Activated T-helper 1 cell treated with Interleukin-2 at 50 U/mL for 16 hours (primary cell): ENCODE data around the gene TBX5.
"Not testable (repeated sequence)": the region's sequence is repeated elsewhere in the genome, so short reads cannot be mapped to it uniquely, and the experiment has no call there.

Experiments used
- DNase-seq: peaks from one replicate; pipeline ENCODE4 v3.0.0-alpha.2; 2020; ENCODE audit warnings: low read depth

Gene TBX5

DNA sequence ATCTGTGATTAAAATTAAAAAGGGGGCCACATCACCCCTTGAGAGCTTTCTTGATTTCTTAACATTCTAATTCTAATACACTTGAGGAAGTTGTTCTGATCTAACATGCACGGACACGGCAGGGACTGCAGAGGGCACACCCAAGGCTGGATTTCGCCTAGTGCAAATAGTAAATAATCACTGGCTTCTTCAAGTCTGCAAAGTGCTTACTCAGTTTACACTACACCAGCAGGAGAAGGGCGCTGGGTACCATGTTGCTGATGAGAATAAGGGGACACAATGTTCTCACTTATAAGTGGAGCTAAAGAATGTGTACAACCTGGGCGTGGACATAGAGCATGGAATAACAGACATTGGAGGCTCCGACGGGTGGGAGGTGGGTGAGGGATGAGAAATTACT is 34.2 kb downstream of the TBX5 start:
- DNase-seq = no peak

DNA sequence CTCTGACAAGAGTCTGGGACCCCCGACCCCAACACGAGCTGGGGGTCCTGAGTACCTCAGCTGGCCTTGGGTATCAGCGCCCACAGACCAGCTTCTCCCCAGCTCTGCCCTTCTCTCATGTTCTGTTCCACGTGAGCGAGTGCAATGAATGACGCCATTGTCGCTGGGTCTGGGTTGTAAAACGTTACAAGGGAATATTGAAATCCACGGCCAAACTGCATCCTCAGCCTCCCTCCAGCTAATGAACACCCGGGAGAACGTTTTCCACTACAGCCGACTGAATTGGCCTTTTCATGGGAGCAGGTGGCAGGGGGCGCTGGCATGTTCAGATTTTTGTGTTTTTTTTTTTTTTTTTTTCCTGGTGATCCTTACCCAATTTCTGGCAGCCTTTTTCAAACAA is 34.7 kb downstream of the TBX5 start:
- DNase-seq = no peak

DNA sequence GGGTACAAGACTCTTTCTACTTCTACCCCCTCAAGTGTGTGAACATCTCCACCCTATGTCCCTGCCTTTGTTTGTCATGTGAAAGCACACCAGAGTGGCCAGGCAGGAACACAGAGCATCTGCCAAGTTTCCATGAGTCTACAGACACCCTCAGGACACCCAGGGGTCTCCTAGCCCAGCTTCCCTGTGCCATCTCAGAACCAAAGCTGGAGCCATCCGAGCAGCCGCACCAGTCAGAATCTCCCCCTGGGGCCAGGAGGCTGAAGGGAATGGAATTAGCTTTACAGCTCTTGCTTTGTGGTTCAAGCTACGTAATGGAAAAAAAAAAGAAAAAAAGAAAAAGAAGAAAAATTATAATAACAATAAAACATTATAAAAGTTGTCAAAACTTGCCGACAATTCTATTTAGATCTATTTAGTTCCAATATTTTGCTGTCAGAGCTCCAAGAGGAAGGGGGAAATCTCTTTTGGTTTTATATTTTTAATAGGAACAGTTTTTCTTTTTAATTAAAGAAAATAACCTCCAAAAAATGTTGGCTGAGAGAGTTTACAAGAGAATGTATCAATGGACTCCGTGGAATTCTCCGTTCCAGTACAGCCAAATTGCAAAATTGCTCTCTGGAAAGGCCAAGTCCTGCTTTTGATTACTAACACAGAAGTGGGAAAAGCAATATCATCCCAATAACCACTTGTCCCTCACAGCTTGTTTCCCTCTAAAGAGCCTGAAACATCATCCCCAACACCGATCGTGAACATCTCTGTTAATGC is 37.1 kb downstream of the TBX5 start:
- no peak for DNase-seq

DNA sequence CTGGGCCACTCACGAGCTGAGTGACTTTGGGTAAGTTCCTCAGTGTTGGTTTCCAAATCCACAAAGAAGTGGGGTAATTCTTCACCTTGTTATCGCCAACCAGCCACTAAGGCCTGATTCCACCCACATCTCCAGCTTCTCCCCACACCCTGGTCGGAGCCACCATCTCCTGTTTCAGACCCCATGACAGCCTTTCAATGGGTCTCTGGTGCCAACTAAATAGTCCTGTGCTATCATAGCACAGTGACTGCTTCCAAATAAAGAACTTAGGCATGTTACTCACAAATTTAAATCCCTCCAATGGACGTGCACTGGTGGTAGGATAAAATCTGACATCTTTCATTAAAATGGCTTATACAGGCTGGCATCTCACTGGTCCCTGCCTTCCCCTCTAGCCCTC is 44.0 kb downstream of the TBX5 start:
- no peak for DNase-seq

DNA sequence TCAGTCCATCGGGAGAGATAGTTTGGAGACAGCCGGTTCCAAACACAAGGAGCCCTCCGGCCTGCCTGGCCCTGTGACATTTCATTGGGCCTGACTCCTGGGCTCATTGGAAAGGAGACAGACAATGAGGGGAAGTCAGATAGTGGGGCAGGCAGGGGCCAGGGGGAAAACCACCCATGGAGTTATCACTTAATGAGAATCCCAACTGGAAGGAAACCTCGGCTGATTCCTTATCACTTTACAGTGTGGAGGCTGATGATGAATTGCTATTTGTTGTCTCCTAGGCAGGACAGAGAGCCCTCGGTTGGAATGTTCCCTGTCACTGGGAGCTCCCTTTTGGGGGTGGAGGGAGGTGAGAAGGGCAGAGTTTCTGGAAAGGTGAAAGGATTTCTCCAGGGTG is 44.4 kb downstream of the TBX5 start:
- DNase-seq = no peak

DNA sequence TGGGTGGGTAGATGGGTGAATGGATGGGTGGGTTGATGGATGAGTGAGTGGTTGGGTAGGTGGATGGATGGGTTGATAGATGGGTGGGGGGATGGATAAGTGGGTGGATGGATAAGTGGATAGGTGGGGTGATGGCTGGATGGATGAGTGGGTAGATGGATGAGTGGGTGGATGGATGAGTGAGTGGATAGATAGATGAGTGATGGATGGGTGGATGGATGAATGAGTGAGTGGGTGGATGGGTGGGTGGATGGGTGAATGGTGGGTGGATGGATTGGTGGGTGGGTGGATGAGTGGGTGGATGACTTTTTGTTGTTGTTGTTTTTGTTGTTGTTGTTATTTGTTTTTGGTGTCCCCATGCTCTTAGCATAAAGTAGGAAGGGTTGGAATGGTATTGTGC is 45.5 kb downstream of the TBX5 start:
- no peak for DNase-seq

DNA sequence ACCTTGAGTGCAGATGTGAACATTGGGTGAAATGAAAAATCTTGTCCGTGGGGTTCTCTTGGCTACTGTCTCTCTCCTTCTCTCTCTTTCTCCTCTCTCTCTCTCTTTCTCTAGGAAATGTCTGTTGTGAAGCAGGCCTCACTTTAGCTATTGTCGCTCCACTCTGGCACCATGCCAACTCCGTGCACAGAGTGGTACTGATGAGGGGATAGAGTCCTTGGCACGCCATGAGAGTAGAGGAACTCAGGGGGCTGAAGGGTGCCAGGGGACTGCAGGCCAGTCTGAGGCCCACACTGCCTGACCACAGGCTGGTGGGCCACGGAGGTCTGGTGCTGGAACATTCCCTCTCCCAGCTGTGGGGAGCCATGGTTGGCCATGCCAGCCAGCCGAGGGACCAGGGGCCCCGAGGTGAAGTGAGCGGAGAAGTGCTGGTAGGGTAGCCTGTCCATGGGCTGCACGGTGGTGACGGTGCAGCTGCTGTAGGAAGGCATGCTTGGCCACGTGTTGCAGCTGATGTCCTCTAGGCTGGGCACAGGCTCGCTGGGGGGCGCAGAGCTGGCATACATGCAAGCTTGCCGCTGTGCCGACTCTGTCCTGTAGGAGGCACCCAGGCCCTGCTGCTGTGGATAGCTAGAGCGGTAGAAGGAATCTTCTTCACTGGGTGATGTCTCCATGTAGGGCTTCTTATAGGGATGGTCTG is 50.4 kb downstream of the TBX5 start:
- DNase-seq = no peak

DNA sequence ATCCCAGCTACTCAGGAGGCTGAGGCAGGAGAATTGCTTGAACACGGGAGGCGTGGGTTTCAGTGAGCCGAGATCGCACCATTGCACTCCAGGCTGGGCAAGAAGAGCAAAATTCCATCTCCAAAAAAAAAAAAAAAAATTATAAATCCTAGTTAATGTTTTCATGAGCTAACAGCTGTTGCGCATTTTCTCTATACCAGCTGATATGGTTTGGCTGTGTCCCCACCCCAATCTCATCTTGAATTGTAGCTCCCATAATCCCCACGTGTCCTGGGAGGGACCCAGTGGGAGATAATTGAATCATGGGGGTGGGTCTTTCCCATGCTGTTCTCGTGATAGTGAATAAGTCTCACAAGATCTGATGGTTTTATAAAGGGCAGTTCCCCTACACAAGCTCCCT is 56.7 kb downstream of the TBX5 start:
- not testable (repeated sequence) for DNase-seq

DNA sequence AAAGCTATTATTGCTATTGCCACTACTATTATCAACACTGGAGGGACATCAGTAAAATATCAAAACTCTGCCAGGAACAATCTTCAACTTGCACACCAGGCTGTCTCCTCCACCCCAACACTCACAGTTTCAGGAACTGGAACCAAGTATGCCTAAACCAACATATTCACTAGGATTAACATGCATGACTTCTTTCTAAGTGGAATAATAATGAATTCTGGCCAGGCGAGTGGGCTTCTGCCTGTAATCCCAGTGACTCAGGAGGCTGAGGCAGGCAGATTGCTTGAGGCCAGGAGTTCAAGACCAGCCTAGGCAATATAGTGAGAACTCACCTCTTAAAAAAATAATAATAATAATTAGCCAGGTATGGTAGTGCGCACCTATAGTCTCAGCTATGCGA is 58.1 kb downstream of the TBX5 start:
- DNase-seq = no peak

DNA sequence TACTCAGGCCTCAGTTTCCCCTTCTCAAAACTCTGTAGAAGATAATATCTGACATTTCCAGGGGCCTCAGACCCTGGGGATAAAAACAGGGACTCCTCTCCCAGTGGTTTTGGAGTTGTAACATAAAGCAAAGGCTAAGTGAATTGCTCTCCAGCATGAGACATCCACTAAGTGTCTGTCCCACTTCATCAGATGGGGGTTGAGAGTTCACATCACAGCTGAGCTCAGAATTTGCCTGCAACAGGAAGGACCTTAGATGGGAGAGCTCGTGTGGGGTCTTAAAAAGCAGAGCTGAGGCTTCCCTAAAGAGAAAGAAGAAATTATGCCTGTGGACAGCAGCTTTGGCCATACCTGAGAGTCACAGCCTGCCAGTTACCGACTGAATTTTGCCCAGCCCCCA is 61.1 kb downstream of the TBX5 start:
- DNase-seq = no peak

DNA sequence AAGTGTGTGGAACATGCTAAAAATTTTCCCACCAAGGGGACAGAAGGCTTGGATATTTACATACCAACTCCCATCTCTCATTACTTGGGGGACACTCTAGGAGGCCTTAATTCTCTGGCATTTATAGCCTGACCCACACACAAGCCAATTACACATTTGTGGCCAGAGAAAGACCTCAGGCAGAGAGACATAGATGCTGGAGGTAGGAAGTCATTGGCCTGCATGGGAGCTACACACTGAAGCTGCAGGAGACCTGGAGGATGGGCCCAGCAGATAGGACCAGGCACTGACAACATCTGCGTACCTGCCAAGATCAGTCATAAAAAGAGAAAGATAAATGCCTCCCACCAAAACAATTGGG is 61.7 kb downstream of the TBX5 start:
- DNase-seq = no peak

DNA sequence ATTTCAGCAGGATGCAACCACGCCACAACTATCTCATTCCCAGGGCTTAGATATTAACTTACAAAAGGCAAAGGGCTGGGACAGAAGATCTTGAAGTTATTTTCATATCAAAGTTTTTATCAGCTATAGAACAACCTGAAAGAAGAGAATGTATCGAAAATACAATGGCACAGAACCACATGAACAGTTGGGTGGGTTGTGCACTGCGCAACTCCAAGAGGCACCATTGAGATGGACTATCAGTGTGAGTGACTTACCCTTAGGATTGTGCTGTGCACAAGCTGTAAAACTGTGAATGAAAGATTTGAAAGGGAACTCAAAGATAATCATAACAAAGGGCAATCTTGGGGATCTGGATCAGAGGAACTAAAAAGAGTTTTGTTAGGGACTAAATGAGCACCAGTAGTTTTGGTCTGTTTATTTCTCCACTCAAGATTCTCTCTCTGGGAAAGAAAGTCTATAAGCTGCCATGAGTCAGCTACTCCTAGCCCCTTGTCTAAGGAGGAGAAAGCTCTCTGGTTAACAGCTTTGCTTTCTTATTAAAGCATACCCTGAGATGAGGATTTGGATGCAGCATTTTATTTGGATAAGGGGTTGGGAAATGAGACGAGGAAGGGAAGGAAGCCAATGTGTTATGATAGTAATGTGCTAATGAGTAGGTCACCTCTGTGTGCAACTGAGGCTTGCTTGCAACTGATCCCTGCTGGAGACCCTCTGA is 62.2 kb downstream of the TBX5 start:
- DNase-seq = no peak

DNA sequence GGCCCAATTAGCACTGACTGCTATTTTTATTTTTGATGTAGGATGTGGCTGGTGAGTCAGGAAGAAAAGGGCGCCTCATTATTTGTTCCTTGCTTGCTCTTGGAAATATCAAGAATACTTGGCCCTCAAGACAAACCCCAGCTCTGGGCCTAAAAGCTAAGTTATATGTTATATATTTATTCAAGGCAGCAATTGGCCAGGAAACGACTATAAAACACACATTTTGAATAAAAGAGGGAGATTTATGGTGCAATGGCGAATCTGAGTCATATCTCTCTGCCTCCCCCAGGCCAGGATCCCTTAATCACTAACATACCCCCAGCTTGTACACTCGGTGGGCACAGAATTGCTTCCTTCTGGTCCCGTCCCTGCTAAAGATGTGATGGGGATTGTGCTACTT is 63.3 kb downstream of the TBX5 start:
- DNase-seq = no peak

DNA sequence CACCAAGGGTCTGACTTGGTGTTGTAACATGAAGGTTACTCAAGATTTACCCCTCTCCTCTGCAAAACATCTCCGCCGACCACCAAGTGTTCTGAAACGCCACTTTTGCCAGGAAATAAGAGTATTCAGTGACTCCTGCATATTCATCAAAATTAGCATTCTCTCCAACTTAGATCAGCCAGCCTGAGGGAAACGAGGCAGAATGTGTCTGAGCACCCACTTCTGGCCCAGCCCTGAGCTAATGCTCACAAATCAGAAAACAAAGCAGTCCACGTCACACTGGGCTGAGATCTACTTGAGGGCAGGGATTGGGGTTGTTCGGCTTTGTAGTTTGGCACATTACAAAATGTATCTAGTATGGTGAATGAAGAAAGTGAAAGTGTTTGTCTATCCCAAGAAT is 64.3 kb downstream of the TBX5 start:
- no peak for DNase-seq

DNA sequence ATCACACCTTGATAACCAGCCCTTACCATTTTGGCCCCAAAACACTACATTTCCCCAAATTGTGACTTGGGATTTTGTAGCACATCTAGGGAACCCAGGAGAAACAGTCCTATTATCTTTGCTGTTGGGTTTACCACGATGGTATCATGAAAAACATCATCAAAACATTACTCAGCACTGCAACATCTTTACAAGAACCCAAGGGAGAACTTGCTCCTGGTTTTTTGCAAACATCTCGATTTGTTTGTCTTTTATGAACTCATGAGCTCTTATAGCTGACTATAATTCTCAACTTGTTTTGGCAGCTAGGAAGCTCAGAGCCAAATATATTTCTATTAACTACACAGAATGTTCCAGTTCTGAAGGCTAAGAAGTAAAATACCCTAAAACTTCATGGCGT is 65.7 kb downstream of the TBX5 start:
- no peak for DNase-seq

DNA sequence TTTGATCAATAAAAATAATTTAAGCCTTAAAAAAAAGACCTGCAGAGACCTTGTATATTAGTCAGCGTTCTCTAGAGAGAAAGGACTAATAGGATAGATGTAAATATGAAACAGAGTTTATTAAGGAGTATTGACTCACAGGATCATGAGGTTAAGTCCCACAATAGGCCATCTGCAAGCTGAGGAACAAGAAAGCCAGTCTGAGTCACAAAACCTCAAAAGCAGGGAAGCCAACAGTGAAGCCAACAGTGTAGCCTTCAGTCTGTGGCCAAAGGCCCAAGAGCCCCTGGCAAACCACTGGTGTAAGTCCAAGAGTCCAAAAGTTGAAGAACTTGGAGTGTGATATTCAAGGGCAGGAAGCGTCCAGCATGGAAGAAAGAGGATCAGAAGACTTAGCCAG is 66.3 kb downstream of the TBX5 start:
- no peak for DNase-seq

DNA sequence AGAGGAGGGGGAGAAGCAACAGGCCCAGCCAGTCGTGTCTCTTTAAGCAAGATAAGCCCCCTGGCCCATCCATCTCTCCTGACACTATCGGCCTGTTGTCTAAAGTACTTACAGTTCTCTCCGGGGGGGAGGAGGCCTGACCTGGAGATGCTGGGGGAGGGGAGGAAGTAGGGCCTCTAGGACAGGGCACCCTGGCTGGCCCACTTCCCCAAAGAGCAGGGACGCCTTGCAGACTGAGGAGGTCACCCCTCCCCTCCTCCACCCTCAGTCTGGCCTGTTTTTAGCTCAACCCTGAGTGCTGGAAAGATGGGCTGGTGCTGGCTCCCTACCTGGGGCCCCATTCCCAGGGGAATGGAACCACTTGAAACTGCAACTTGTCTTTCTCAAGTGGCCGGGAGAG is 70.3 kb downstream of the TBX5 start:
- DNase-seq = no peak

DNA sequence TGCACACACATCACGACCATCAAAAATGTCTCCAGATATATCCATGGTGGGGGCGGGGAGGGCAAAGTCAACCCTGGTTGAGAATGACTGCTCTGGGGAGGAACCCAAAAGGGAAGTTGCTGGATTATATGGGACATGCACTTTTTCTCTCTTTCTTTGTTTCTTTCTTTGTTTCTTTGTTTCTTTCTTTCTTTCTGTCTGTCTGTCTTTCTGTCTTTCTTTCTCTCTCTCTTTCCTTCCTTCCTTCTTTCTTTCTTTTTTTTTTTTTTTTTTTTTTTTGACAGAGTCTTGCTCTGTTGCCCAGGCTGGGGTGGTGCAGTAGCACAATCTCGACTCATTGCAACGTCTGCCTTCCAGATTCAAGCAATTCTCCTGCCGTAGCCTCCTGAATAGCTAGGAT is 71.5 kb downstream of the TBX5 start:
- no peak for DNase-seq

DNA sequence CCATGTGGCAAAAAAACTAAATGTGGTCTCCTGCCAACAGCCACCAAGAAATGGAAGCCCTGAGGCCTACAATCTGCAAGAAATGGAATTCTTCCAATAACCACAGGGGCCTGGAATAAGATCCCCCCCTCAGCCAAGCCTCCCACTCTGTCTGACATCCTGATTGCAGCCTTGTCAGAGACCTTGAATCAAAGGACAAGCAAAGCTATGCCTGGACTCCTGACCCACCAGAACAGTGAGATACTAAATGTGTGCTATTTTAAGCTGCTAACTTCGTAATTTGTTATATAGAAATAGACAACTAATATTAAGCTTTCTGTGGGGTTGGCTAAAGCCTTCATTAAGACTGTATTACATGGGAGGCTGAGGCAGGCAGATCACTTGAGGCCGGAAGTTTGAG is 77.7 kb downstream of the TBX5 start:
- DNase-seq = no peak

DNA sequence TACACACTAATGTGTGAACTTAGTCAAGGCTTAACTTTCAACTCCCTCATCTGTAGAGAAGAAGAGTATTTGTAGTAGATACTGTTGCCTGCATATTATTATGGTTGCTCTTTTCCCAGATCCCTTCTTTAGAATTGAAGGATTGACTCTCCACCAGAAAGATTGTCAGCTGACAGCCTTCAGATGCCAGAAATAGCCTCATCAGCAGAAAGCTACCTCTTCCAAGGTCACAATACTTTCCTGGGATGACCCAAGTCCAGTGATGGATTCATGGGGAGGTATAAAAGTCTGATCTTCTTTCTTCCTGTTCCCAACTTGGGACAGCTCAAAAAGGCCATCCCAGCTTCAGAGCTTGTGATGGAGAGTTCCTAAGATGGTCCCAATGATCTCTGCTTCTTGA is 78.2 kb downstream of the TBX5 start:
- no peak for DNase-seq

DNA sequence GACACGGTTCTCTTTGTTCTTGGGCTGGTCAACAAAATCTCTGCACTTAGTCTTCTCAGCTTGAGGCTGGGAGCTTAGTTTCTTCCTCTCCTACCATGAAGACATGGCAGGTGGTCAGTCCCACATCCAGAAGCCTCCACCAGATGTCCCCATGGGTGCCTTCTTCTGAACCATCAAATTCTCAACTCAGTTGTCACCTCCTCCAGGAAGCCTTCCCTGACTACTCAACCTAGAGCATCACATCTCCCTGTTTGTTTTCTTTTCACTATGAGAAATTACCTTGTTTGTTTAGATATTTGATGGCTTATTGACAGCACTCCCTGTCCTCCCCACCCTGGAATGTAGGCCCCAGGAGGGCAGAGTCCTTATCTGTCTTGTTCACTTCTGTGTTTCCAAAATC is 84.4 kb downstream of the TBX5 start:
- DNase-seq = no peak

DNA sequence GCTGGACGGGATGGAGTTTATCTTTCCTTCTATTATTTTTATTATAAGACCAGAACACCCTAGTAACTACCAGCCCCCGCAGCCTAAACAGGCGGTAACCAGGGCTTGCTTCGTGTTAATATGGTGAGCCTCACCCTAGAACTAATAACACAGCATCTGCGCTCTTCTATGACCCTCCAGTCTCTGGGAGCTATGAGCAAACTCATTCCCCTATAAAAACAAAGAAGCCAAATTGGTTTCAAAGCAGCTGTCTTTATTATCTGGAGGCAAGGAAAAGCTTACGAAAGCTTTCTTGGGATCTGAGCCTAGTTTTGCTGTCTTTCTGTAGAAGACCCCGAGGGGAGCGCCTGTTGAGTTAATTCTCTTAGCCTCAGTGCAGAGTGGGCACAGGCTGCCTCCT is 85.0 kb downstream of the TBX5 start:
- DNase-seq = no peak

DNA sequence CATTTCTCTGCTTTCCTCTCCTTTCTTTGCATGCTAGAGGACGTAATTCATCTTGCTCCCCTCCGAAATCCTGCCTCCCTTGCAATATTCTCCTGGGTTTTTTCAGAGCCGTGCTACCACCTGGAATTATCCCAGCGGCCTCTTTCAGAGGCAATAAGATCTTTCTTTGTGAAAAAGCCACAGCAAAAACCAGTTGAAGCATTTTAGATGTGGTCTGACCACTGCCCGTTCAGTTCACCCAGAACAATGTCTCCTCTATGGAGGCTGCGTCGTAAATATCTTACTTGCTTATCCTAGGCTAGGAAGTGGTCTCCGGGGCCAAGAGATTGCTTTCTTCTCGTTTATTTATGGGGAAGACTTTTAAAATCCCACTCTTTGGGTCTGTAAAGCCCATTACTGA is 85.8 kb downstream of the TBX5 start:
- DNase-seq = no peak

DNA sequence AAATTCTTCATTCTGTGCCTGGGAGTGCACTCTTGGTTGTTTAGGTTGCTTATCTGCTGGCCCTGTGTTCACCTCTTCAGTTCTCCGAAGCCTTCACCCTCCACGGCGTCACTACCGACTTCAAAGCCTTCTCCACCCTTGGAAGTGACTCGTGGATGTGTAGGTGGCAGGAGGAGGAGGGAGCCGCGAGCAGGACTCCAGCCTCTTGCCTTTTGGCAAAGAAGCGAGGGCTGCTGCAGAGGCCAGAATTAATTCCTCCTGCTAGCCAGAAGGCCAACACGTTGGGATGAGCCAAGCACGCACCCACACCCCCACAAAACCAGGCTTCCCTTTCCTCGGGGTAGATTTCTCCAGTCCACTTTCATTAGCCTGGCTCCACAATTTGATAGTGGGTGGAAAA is 86.5 kb downstream of the TBX5 start:
- DNase-seq = no peak
